BLaER1 (cell line): ENCODE data around the gene RMND5B.
A peak's percentile ranks its signal among the peaks of the same experiment; 100 is the strongest.

Source experiments
- H3K27ac ChIP-seq: shearing (Covaris generic); formaldehyde crosslinking; 2 replicates; pipeline ENCODE4 v1.8.1; 2022
- H3K27me3 ChIP-seq: shearing (Covaris generic); formaldehyde crosslinking; 2 replicates; pipeline ENCODE4 v1.8.1; 2022
- H3K36me3 ChIP-seq: shearing (Covaris generic); formaldehyde crosslinking; 2 replicates; pipeline ENCODE4 v1.8.1; 2022
- H3K4me1 ChIP-seq: shearing (Covaris generic); formaldehyde crosslinking; 2 replicates; pipeline ENCODE4 v1.8.1; 2022
- H3K4me2 ChIP-seq: shearing (Covaris generic); formaldehyde crosslinking; 2 replicates; pipeline ENCODE4 v1.8.1; 2022
- H3K4me3 ChIP-seq: shearing (Covaris generic); formaldehyde crosslinking; 2 replicates; pipeline ENCODE4 v1.8.1; 2022
- H3K9ac ChIP-seq: shearing (Covaris generic); formaldehyde crosslinking; 2 replicates; pipeline ENCODE4 v1.8.1; 2022
- H3K9me3 ChIP-seq: shearing (Covaris generic); formaldehyde crosslinking; 2 replicates; pipeline ENCODE4 v1.8.1; 2022
- H4K20me1 ChIP-seq: shearing (Covaris generic); formaldehyde crosslinking; 2 replicates; pipeline ENCODE4 v1.8.1; 2022
- Cebpa-rat ChIP-seq: shearing (Covaris generic); IDR thresholded peaks from 2 replicates; pipeline ENCODE4 v1.8.1; 2022

The RMND5B gene

GRCh38 chr5:178182158-178182876, 51.5 kb downstream of the RMND5B start:
- Histone ChIP-seq H3K27ac (no peak overlapping the region), H3K9me3 (no peaks in the 10 kb centered on the region), H3K9ac (no peak overlapping the region), H3K27me3 (no peaks in the 10 kb centered on the region), H4K20me1 (no peaks in the 10 kb centered on the region), H3K4me3 (no peak overlapping the region), H3K4me1 (peaks cover 8% of the 10 kb centered on the region), H3K4me2 (peak overlapping the region; percentile 36), H3K36me3 (no peaks in the 10 kb centered on the region)
- no peak for TF ChIP-seq Cebpa-rat

GRCh38 chr5:178186427-178186826, 55.6 kb downstream of the RMND5B start:
- Histone ChIP-seq H3K4me3 (no peak overlapping the region), H3K36me3 (no peaks in the 10 kb centered on the region), H3K4me2 (no peak overlapping the region), H3K27me3 (no peaks in the 10 kb centered on the region), H4K20me1 (no peaks in the 10 kb centered on the region), H3K9me3 (no peaks in the 10 kb centered on the region), H3K9ac (no peak overlapping the region), H3K4me1 (peaks cover 8% of the 10 kb centered on the region), H3K27ac (no peak overlapping the region)
- no peak for TF ChIP-seq Cebpa-rat

GRCh38 chr5:178187014-178187413, 56.2 kb downstream of the RMND5B start, which contains the start of gene GMCL2:
Gene GMCL2, minus strand, starts transcription at chr5:178187371. Its CDS starts 72 bp downstream, at chr5:178187299.
- H3K4me1 ChIP-seq: peaks cover 7% of the 10 kb centered on the region
- H3K4me2 ChIP-seq: no peak within 1 kb of the TSS
- no peaks in the 10 kb centered on the region for H3K9me3 ChIP-seq
- no peaks in the 10 kb centered on the region for H4K20me1 ChIP-seq
- no peak for TF ChIP-seq Cebpa-rat
- no peak within 1 kb of the TSS for H3K9ac ChIP-seq
- no peak within 1 kb of the TSS for H3K4me3 ChIP-seq
- H3K36me3 ChIP-seq: no peaks in the 10 kb centered on the region
- H3K27me3 ChIP-seq: no peaks in the 10 kb centered on the region
- H3K27ac ChIP-seq: no peak within 1 kb of the TSS

- H3K9ac ChIP-seq: no peak overlapping the region
- peaks cover 13% of the 10 kb centered on the region for H3K4me1 ChIP-seq
- H3K27me3 ChIP-seq: no peaks in the 10 kb centered on the region
- no peaks in the 10 kb centered on the region; the same call in 1 of the 2 replicates for H3K9me3 ChIP-seq
- no peaks in the 10 kb centered on the region for H4K20me1 ChIP-seq
- H3K4me2 ChIP-seq: no peak overlapping the region
- no peak for TF ChIP-seq Cebpa-rat
- H3K4me3 ChIP-seq: no peak overlapping the region
- H3K27ac ChIP-seq: no peak overlapping the region
- no peaks in the 10 kb centered on the region for H3K36me3 ChIP-seq
Measured at GRCh38 chr5:178189433-178189832, 58.6 kb downstream of the RMND5B start.

- Histone ChIP-seq H3K9ac (no peak overlapping the region), H3K27ac (no peak overlapping the region), H3K4me2 (no peak overlapping the region), H3K4me1 (peaks cover 17% of the 10 kb centered on the region), H4K20me1 (no peaks in the 10 kb centered on the region), H3K9me3 (no peaks in the 10 kb centered on the region; the same call in 1 of the 2 replicates), H3K36me3 (no peaks in the 10 kb centered on the region), H3K4me3 (no peak overlapping the region), H3K27me3 (no peaks in the 10 kb centered on the region)
- no peak for TF ChIP-seq Cebpa-rat
Measured at GRCh38 chr5:178191661-178192060, 60.8 kb downstream of the RMND5B start.

- no peaks in the 10 kb centered on the region for H4K20me1 ChIP-seq
- no peaks in the 10 kb centered on the region; the same call in 1 of the 2 replicates for H3K9me3 ChIP-seq
- H3K27me3 ChIP-seq: no peaks in the 10 kb centered on the region
- H3K4me3 ChIP-seq: no peak overlapping the region
- no peak overlapping the region for H3K27ac ChIP-seq
- peaks cover 17% of the 10 kb centered on the region for H3K4me1 ChIP-seq
- H3K9ac ChIP-seq: no peak overlapping the region
- H3K36me3 ChIP-seq: no peaks in the 10 kb centered on the region
- H3K4me2 ChIP-seq: no peak overlapping the region
- no peak for TF ChIP-seq Cebpa-rat
Measured at GRCh38 chr5:178192244-178192643, 61.4 kb downstream of the RMND5B start.

GRCh38 chr5:178192787-178193186, 62.0 kb downstream of the RMND5B start:
- H3K9ac ChIP-seq: no peak overlapping the region
- no peak overlapping the region for H3K27ac ChIP-seq
- no peak overlapping the region for H3K4me2 ChIP-seq
- no peak for TF ChIP-seq Cebpa-rat
- no peaks in the 10 kb centered on the region for H4K20me1 ChIP-seq
- peaks cover 17% of the 10 kb centered on the region for H3K4me1 ChIP-seq
- H3K36me3 ChIP-seq: no peaks in the 10 kb centered on the region
- H3K9me3 ChIP-seq: no peaks in the 10 kb centered on the region; the same call in 1 of the 2 replicates
- H3K27me3 ChIP-seq: no peaks in the 10 kb centered on the region
- no peak overlapping the region for H3K4me3 ChIP-seq

- Histone ChIP-seq H3K36me3 (no peaks in the 10 kb centered on the region), H3K27ac (no peak overlapping the region), H4K20me1 (no peaks in the 10 kb centered on the region), H3K9me3 (no peaks in the 10 kb centered on the region; the same call in 1 of the 2 replicates), H3K27me3 (no peaks in the 10 kb centered on the region), H3K4me2 (peak overlapping the region; percentile 61), H3K4me3 (no peak overlapping the region), H3K4me1 (peaks cover 17% of the 10 kb centered on the region), H3K9ac (no peak overlapping the region)
- TF ChIP-seq Cebpa-rat: no peak
Measured at GRCh38 chr5:178193251-178193809, 62.5 kb downstream of the RMND5B start.

- Histone ChIP-seq H3K4me1 (peaks cover 17% of the 10 kb centered on the region), H3K4me3 (no peak overlapping the region), H3K9me3 (no peaks in the 10 kb centered on the region; the same call in 1 of the 2 replicates), H3K27me3 (no peaks in the 10 kb centered on the region), H4K20me1 (no peaks in the 10 kb centered on the region), H3K4me2 (peak overlapping the region; percentile 61), H3K36me3 (no peaks in the 10 kb centered on the region), H3K9ac (peak overlapping the region; percentile 11; the same call in 1 of the 2 replicates), H3K27ac (peak overlapping the region; percentile 8; the same call in 1 of the 2 replicates)
- no peak for TF ChIP-seq Cebpa-rat
Measured at GRCh38 chr5:178194026-178194425, 63.2 kb downstream of the RMND5B start.

GRCh38 chr5:178196281-178196812, 65.5 kb downstream of the RMND5B start:
- Histone ChIP-seq H3K27ac (no peak overlapping the region), H3K9me3 (no peaks in the 10 kb centered on the region; the same call in 1 of the 2 replicates), H3K4me3 (no peak overlapping the region), H3K27me3 (no peaks in the 10 kb centered on the region), H4K20me1 (no peaks in the 10 kb centered on the region), H3K4me2 (no peak overlapping the region), H3K9ac (no peak overlapping the region), H3K36me3 (no peaks in the 10 kb centered on the region), H3K4me1 (peaks cover 17% of the 10 kb centered on the region)
- no peak for TF ChIP-seq Cebpa-rat
